GM12801 (cell line): Measurements from ENCODE around the gene EPO.

ENCODE experiments used
- CTCF ChIP-seq: IDR thresholded peaks from one replicate; pipeline ENCODE4 v1.5.1; 2011; ENCODE audit warnings: control low read depth; ENCODE audit not compliant: insufficient read length; ENCODE audit errors: extremely low read depth

Gene EPO

DNA sequence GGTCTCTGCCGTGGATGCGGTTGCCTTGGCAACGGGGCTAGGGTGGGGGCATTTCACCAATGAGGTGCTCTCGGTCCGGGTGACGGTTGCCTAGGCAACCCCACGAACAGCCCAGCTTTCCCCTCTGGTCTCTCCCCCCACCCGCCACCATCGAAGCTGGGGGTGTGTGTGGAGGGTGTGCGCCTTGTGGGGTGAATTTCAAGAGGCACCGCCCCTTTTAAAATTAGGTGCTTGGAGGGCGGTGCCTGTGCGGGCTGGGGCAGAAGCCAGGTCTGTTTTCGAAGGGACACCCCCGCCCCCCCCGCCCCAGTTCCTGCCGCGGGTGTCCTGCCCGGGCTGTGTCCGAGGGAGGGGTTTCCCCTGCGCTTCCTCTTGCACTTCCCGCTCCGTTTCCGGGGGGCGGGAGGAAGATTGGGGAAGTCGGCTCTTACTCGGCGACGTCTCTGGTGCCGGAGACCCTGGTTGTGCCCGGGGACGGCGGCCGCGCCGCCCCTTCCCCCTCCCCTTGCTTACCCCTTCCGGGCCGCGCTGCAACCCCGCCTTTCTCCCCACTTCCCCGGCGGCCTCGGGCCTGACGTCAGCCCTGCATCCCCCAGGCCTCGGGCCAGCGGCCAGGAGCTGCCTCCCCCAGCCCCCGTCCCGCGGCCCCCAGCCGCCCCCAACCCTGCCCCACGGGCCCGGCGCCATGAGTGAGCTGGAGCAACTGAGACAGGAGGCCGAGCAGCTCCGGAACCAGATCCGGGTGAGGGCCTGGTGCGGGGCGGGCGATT, 44.5 kb upstream of the EPO start:
- no peak for TF ChIP-seq CTCF

DNA sequence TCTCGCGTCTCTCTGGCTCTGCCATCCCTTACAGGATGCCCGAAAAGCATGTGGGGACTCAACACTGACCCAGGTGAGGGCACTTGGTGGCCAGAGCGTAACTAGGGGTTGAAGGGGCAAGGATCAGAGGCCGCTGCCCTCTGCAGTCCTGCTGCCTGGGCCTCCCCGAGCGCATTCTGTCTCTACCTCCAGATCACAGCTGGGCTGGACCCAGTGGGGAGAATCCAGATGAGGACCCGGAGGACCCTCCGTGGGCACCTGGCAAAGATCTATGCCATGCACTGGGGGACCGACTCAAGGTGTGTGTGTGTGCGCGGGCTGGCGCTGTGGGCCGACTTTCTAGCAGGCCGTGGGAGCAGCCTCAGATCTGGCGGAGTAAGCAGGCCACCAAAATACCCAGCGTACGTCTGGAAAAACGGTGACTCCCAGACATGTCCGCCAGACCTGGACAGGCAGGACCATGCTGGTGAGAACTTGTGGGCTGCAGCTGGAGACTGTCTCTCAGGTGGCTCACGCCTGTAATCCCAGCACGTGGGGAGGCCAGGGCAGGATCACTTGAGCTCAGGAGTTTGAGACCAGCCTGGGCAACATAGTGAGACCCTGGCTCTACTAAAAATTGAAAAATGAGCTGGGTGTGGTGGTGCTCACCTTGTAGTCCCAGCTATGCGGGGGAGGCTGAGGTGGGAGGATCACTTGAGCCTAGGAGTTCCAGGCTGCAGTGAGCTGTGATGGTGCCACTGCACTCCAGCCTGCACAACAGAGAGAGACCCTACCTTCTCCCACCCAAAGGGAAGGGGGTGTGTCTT, 43.6 kb upstream of the EPO start:
- TF ChIP-seq CTCF, result no peak

- TF ChIP-seq CTCF, result no peak
Measured at GRCh38 chr7:100677308-100678267, 42.7 kb upstream of the EPO start.

DNA sequence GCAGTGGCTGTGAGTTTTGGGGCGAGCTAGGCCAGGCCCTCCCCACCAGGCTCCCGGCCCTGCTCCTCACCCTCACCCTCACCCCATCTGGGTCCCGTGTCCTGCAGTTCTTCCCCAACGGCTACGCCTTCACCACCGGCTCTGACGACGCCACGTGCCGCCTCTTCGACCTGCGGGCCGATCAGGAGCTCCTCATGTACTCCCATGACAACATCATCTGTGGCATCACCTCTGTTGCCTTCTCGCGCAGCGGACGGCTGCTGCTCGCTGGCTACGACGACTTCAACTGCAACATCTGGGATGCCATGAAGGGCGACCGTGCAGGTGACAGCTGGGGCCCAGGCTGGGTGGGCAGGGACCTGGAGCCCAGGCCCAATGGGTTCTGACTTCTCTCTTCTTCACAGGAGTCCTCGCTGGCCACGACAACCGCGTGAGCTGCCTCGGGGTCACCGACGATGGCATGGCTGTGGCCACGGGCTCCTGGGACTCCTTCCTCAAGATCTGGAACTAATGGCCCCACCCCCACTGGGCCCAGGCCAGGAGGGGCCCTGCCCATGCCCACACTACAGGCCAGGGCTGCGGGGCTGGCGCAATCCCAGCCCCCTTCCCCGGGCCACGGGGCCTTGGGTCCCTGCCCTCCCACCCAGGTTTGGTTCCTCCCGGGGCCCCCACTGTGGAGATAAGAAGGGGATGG, 41.8 kb upstream of the EPO start:
- TF ChIP-seq CTCF, result no peak

DNA sequence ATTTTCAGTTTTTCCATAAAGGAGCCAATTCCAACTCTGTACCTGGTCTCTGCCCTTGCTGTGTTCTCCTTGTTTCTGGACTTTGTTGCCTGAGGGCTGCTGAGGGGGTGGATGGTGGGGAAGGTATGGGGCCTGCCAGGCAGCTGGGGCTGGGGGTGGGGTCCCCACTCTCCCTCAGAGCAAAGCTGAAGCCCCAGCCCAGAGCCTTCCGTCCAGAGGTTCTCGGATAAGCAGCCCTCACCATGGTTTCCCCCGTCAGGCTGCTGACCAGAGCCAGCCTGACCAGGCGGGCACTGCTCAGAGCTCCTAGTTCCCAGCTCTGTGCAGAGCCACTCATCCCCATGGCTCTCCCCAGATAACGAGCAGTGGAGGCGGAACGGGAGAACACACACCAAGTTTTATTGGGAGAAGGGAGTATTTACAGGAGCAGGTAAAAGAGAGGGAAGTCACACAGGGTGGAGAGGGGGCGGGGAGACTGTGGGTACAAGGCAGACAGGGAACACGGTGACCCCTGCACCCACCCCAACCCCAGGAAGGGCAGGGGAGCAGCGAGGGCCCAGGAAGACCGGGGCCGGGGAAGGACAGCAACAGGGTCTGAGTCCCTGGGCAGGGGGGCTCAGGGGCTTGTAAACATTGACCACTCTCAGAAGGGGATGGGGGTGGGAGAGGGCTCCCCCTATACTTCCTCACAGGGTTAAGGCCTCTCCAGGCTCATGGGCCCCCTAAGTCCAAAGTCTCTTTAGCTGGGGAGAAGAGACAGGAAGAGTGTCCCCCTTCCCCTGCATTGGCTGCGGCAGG, 40.9 kb upstream of the EPO start:
- TF ChIP-seq CTCF, result no peak

DNA sequence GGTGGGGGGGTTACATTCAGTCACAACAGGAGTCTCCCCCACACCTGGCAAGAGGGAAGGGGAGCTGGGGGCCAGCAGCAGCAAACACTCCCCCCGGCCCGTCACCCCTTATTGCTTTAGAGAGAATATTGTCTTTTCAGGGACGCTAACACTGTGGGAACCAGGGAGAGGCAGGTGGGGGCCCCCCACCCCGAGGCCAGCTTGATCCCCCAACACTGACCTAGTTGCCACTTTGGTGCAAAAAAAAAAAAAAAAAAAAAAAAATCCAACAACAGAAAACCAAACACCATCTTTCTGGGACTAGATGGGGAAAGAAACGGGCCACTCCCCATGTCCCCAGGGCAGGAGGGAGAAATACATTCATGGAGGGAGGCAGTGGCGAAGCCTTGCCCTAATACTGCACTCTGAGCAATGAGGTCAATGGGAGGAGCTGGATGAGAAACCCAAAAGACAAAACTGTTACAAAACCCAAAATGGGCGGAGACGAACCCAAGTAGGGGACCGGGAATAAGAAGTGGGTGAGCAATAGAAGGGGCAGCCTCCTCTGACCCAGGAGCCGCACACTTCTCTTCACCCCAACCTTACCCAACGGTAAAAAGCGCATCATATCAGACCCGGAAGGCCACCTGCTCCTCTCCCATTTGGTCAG, 40.2 kb upstream of the EPO start:
- no peak for TF ChIP-seq CTCF
